Neural crest cell (in vitro differentiated cells): Measurements from ENCODE around the gene DPP3. TPM values are rescaled to one million over a fixed set of nuclear protein-coding genes. Genes with fewer than 3 reads are reported as not detected.

Experiments used
- DNase-seq: peaks from one replicate; pipeline ENCODE4 v3.0.0; 2021; ENCODE audit warnings: low read depth, mixed read lengths, low spot score
- H3K27ac Mint-ChIP-seq: one replicate; pipeline ENCODE4 v1.8.0; 2021; ENCODE audit warnings: mild to moderate bottlenecking, mixed read lengths; ENCODE audit not compliant: unreplicated experiment
- H3K27me3 Mint-ChIP-seq: 2 replicates; pipeline ENCODE4 v1.8.0; 2021; ENCODE audit warnings: low read depth, mild to moderate bottlenecking, mixed read lengths
- H3K36me3 Mint-ChIP-seq: 2 replicates; pipeline ENCODE4 v1.8.0; 2021; ENCODE audit warnings: low read depth, mild to moderate bottlenecking, mixed read lengths
- H3K4me1 Mint-ChIP-seq: 2 replicates; pipeline ENCODE4 v1.8.0; 2021; ENCODE audit warnings: mixed read lengths
- H3K4me3 Mint-ChIP-seq: one replicate; pipeline ENCODE4 v1.8.0; 2021; ENCODE audit warnings: mild to moderate bottlenecking, mixed read lengths
- H3K9me3 Mint-ChIP-seq: 2 replicates; pipeline ENCODE4 v1.8.0; 2021; ENCODE audit warnings: mixed read lengths
- CTCF ChIP-seq: fragments of 200-600 bp; sonication (generic); conservative IDR thresholded peaks from 2 replicates; pipeline ENCODE4 v1.5.0; 2021; ENCODE audit warnings: antibody characterized with exemption, mild to moderate bottlenecking
- total RNA-seq: library from RNA; stranded (reverse); gene quantifications from 2 replicates; pipeline ENCODE4 v1.2.1, GENCODE V29; 2021

Gene DPP3
- total RNA-seq, 1 donor from 2014 or later = 68.9 TPM

GRCh38 chr11:66473608-66474515 is 6.4 kb upstream of the DPP3 start:
- Mint-ChIP-seq H3K27me3 (no peaks in the 10 kb centered on the region), H3K4me1 (peaks cover 23% of the 10 kb centered on the region), H3K4me3 (no peak overlapping the region), H3K27ac (no peak overlapping the region), H3K9me3 (no peaks in the 10 kb centered on the region), H3K36me3 (peaks cover 3% of the 10 kb centered on the region)
- DNase-seq = no peak
- no peak for TF ChIP-seq CTCF

- Mint-ChIP-seq H3K4me1 (peaks cover 23% of the 10 kb centered on the region), H3K4me3 (no peak overlapping the region), H3K27ac (no peak overlapping the region), H3K27me3 (no peaks in the 10 kb centered on the region), H3K9me3 (no peaks in the 10 kb centered on the region), H3K36me3 (no peaks in the 10 kb centered on the region)
- no peak for TF ChIP-seq CTCF
- DNase-seq = no peak
Observed at GRCh38 chr11:66475349-66476172, 4.7 kb upstream of the DPP3 start.

- Mint-ChIP-seq H3K9me3 (no peaks in the 10 kb centered on the region), H3K4me3 (peak overlapping the region; percentile 96), H3K27ac (no peak overlapping the region), H3K27me3 (no peaks in the 10 kb centered on the region), H3K4me1 (peaks cover 24% of the 10 kb centered on the region), H3K36me3 (no peaks in the 10 kb centered on the region)
- TF ChIP-seq CTCF = no peak
- no peak for DNase-seq
Observed at GRCh38 chr11:66476173-66476840, 3.9 kb upstream of the DPP3 start.

DNA sequence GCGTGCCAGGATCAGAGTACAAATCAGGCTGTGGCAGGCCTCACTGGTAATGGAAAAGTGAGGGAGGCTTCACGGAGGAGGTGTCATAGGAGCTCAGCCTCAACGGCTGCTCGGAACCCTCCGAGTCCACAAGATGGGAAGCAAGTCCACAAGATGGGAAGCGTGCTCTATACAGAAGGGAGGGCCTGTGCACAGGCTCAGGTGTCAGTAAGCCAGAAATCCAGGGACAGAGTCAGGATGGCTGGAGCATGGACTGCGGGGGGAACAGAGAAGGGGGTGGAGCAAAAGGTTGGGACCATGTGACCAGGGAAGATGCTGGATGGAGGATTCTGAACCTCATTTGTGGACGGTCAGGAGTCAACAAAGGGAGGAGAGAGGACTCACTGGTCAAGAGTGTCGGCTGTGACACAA is 3.4 kb upstream of the DPP3 start:
- Mint-ChIP-seq H3K27ac (no peak overlapping the region), H3K27me3 (no peaks in the 10 kb centered on the region), H3K4me1 (peaks cover 24% of the 10 kb centered on the region), H3K36me3 (no peaks in the 10 kb centered on the region), H3K4me3 (peak overlapping the region; percentile 96), H3K9me3 (no peaks in the 10 kb centered on the region)
- no peak for TF ChIP-seq CTCF
- DNase-seq = no peak
